ENCODE data around the gene TCF12. TPM values are rescaled to one million over a fixed set of nuclear protein-coding genes. Genes with fewer than 3 reads are reported as not detected.

Gene TCF12
- total and polyA plus RNA-seq, 2 donors (not counting 3 experiments of a cell fraction or from before 2014, with no cell fraction given) = 72.1 to 133 TPM

DNA sequence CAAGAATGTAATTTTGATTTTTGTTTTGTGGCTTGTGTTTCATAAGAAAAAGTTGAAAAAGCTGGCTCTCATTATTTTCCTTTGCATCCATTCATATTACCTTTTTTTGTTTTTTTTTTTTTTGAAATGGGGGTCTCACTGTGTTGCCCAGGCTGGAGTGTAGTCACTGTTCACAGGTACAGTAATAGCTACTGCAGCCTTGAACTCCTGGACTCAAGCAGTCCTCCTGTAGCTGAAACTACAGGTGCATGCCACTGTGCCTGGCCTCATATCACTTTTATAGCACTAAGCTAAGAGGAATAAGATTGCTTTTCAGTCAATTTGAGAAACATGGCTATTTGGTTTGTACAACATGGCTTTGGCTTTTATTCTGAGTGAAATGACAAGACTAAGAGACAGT is 49.8 kb downstream of the TCF12 start:
- no peaks in the 10 kb centered on the region for H3K9me3 ChIP-seq (replicated peaks; ENCODE audit: control insufficient read depth, insufficient read depth, low read length)
- intact Hi-C loops (cut with micrococcal nuclease) (no loop called here), dilution Hi-C loops (cut with MboI; ENCODE audit: extremely low pct_ligation_motif_present, low sequenced_read_pairs) (no loop called here)
- no peak overlapping the region for H3K27ac ChIP-seq (ENCODE audit: insufficient read depth, low read depth, low read length)
- no peaks in the 10 kb centered on the region for H3K4me1 ChIP-seq (ENCODE audit: control insufficient read depth, extremely low read depth, insufficient read depth, low read length)
- no peak overlapping the region for H2AFZ ChIP-seq (ENCODE audit: low read depth, low read length)
- CTCF ChIA-PET = interaction anchor here (0.8 kb wide), 1 partner anchor 35 kb away, joined by 3 read pairs; no protein-coding TSS in a partner anchor
- no peaks in the 10 kb centered on the region for H3K27me3 ChIP-seq (ENCODE audit: control insufficient read depth in 2 of 2, insufficient read depth in 2 of 2, low read length in 2 of 2)
- H3K79me2 ChIP-seq (ENCODE audit: control insufficient read depth, insufficient read depth, low read length) = peaks cover 94% of the 10 kb centered on the region
- TF ChIP-seq EZH2 (IDR thresholded peaks at IDR 0.05; ENCODE audit: borderline replicate concordance, low read depth, low read length, severe bottlenecking) (no peak), GATA2 (IDR thresholded peaks at IDR 0.05; ENCODE audit: insufficient read depth, insufficient read length, low read depth, low read length) (no peak), FOS (IDR thresholded peaks at IDR 0.05; ENCODE audit: borderline replicate concordance, insufficient read depth, low read length) (no peak)
- TF ChIP-seq, protein P1, sequence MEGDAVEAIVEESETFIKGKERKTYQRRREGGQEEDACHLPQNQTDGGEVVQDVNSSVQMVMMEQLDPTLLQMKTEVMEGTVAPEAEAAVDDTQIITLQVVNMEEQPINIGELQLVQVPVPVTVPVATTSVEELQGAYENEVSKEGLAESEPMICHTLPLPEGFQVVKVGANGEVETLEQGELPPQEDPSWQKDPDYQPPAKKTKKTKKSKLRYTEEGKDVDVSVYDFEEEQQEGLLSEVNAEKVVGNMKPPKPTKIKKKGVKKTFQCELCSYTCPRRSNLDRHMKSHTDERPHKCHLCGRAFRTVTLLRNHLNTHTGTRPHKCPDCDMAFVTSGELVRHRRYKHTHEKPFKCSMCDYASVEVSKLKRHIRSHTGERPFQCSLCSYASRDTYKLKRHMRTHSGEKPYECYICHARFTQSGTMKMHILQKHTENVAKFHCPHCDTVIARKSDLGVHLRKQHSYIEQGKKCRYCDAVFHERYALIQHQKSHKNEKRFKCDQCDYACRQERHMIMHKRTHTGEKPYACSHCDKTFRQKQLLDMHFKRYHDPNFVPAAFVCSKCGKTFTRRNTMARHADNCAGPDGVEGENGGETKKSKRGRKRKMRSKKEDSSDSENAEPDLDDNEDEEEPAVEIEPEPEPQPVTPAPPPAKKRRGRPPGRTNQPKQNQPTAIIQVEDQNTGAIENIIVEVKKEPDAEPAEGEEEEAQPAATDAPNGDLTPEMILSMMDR (IDR thresholded peaks at IDR 0.05; ENCODE audit: extremely low read depth in 1 of 2, insufficient read depth in 1 of 2, low read depth in 1 of 2, low read length in 2 of 2) = no peak
- H3K9ac ChIP-seq (replicated peaks; ENCODE audit: extremely low read depth, insufficient read depth, low read length) = no peak overlapping the region
- no peak overlapping the region for H3K4me3 ChIP-seq (replicated peaks in 1 of 3; ENCODE audit: insufficient read depth in 1 of 3, low read depth in 1 of 3, low read length in 3 of 3)
- no TSS peak for BruUV-seq (replicated peaks)
- H3K36me3 ChIP-seq (ENCODE audit: control insufficient read depth in 2 of 2, extremely low read depth in 1 of 2, insufficient read depth in 2 of 2, low read length in 2 of 2) = no peaks in the 10 kb centered on the region
- no peaks in the 10 kb centered on the region for H3K9me1 ChIP-seq (replicated peaks; ENCODE audit: control insufficient read depth, extremely low read depth, insufficient read depth, low read length)
- POLR2A ChIA-PET = no interaction called here
- H4K20me1 ChIP-seq (replicated peaks; ENCODE audit: control insufficient read depth, extremely low read depth, insufficient read depth, low read length) = peaks cover 25% of the 10 kb centered on the region
- H3K4me2 ChIP-seq (ENCODE audit: insufficient read depth, low read length) = no peak overlapping the region
- FAIRE-seq (no peak), DNase-seq (ENCODE audit: low read depth, low spot score) (no peak)

DNA sequence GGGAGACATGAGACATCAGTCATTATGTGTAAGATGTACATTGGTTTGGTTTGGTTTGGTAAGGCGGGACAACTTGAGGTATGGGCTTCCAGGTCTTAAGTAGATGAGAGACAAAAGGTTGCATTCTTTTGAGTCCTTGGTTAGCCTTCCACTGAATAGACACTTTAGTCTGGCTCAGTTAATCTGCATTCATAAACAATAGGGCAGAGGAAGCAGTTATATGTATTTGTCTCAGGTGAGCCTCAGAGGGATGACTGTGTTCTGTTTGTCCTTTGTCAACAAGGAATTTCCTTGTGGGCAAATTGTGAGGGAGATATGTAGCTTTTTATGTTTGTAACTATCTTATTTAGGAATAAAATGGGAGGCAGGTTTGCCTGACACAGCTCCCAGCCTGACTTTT is 50.4 kb downstream of the TCF12 start:
- dilution Hi-C loops (cut with MboI; ENCODE audit: extremely low pct_ligation_motif_present, low sequenced_read_pairs) = no loop called here
- H3K9ac ChIP-seq (replicated peaks; ENCODE audit: extremely low read depth, insufficient read depth, low read length) = no peak overlapping the region
- peaks cover 94% of the 10 kb centered on the region for H3K79me2 ChIP-seq (ENCODE audit: control insufficient read depth, insufficient read depth, low read length)
- ChIA-PET POLR2A (no interaction called here), CTCF (no interaction called here)
- no peaks in the 10 kb centered on the region for H3K9me3 ChIP-seq (replicated peaks; ENCODE audit: control insufficient read depth, insufficient read depth, low read length)
- H3K36me3 ChIP-seq (ENCODE audit: control insufficient read depth in 2 of 2, extremely low read depth in 1 of 2, insufficient read depth in 2 of 2, low read length in 2 of 2) = no peaks in the 10 kb centered on the region
- no peak overlapping the region for H3K27ac ChIP-seq (ENCODE audit: insufficient read depth, low read depth, low read length)
- H3K4me1 ChIP-seq (ENCODE audit: control insufficient read depth, extremely low read depth, insufficient read depth, low read length) = no peaks in the 10 kb centered on the region
- no peaks in the 10 kb centered on the region for H3K9me1 ChIP-seq (replicated peaks; ENCODE audit: control insufficient read depth, extremely low read depth, insufficient read depth, low read length)
- no peak overlapping the region for H3K4me3 ChIP-seq (replicated peaks in 1 of 3; ENCODE audit: insufficient read depth in 1 of 3, low read depth in 1 of 3, low read length in 3 of 3)
- FAIRE-seq (no peak), DNase-seq (ENCODE audit: low read depth, low spot score) (no peak)
- peaks cover 24% of the 10 kb centered on the region for H4K20me1 ChIP-seq (replicated peaks; ENCODE audit: control insufficient read depth, extremely low read depth, insufficient read depth, low read length)
- BruUV-seq (replicated peaks) = no TSS peak
- intact Hi-C loops (cut with micrococcal nuclease) = no loop called here
- no peak overlapping the region for H3K4me2 ChIP-seq (ENCODE audit: insufficient read depth, low read length)
- no peaks in the 10 kb centered on the region for H3K27me3 ChIP-seq (ENCODE audit: control insufficient read depth in 2 of 2, insufficient read depth in 2 of 2, low read length in 2 of 2)
- TF ChIP-seq, protein P1 (IDR thresholded peaks at IDR 0.05; ENCODE audit: extremely low read depth in 1 of 2, insufficient read depth in 1 of 2, low read depth in 1 of 2, low read length in 2 of 2) = no peak
- TF ChIP-seq JUN (IDR thresholded peaks at IDR 0.05; ENCODE audit: borderline replicate concordance, insufficient read depth, insufficient read length, low read depth) (no peak), EZH2 (IDR thresholded peaks at IDR 0.05; ENCODE audit: borderline replicate concordance, low read depth, low read length, severe bottlenecking) (no peak), POLR2A (IDR thresholded peaks at IDR 0.05; ENCODE audit: low read depth, low read length) (no peak), FOS (IDR thresholded peaks at IDR 0.05; ENCODE audit: borderline replicate concordance, insufficient read depth, low read length) (no peak), GATA2 (IDR thresholded peaks at IDR 0.05; ENCODE audit: insufficient read depth, insufficient read length, low read depth, low read length) (no peak), POLR2AphosphoS5 (IDR thresholded peaks at IDR 0.05; ENCODE audit: insufficient read depth, low read depth, low read length) (no peak)
- TF ChIP-seq, protein P2, sequence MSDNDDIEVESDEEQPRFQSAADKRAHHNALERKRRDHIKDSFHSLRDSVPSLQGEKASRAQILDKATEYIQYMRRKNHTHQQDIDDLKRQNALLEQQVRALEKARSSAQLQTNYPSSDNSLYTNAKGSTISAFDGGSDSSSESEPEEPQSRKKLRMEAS (IDR thresholded peaks at IDR 0.05; ENCODE audit: insufficient read depth, insufficient read length) = no peak
- no peak overlapping the region for H2AFZ ChIP-seq (ENCODE audit: low read depth, low read length)
